ENCODE measurements around the gene RPS6KA4. TPM values are rescaled to one million over a fixed set of nuclear protein-coding genes. Genes with fewer than 3 reads are reported as not detected.

RPS6KA4 gene
- polyA plus RNA-seq, 1 donor (not counting 4 experiments of a cell fraction or from before 2014, with no cell fraction given): 52.4 TPM

DNA sequence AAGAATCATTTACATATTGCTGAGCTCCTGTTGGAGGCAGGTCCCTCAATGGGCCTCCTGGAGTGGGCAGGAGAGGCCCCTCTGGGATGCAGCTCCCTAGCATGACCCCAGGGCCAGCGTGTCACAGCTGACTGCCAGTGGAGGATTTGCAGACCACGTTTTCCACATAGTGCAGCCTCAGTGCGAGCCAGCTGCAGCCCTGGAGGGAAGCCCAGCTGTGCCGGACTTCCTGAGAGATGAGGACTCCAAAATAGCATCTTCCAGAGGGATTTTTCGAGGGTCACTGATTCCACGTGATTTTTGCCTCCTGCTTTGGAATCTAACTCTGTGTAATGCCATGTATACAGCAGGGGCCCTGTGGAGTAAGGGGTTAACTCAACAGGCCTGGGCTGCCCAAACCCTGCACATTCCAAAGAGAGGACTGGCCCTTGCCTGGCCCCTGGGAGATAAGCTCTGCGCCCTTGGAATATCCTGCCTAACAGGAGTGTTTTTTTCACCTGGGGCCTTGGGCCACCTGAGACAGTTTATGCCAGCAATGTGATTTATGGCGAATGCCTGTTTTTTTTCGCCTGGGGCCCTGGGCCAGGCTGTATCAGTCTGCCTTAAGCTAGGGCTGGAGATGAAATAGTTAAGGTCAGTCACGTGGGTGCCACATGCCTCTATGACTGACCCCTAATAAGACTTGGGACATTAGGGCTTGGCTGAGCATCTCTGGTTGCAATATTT lies 47.4 kb downstream of the RPS6KA4 start:
- dilution Hi-C loops (cut with MboI; ENCODE audit: extremely low pct_ligation_motif_present, low sequenced_read_pairs): no loop called here

GRCh38 chr11:64407221-64407620 lies 48.3 kb downstream of the RPS6KA4 start:
- Histone ChIP-seq H2AFZ (ENCODE audit: control insufficient read depth, low read length) (no peak overlapping the region), H3K4me2 (ENCODE audit: control insufficient read depth, extremely low read depth, insufficient read depth, low read depth, low read length) (no peak overlapping the region), H3K36me3 (ENCODE audit: control insufficient read depth in 2 of 2, extremely low read depth in 1 of 2, insufficient read depth in 2 of 2, low read length in 2 of 2) (no peaks in the 10 kb centered on the region), H3K9me3 (ENCODE audit: control insufficient read depth, low read depth, low read length) (no peaks in the 10 kb centered on the region), H3K27ac (ENCODE audit: control insufficient read depth, insufficient read depth, low read length) (no peak overlapping the region), H3K79me2 (ENCODE audit: control insufficient read depth, insufficient read depth, low read length) (no peaks in the 10 kb centered on the region), H3K4me3 (ENCODE audit: control insufficient read depth in 2 of 3, extremely low read depth in 1 of 3, insufficient read depth in 2 of 3, low read depth in 1 of 3, low read length in 3 of 3) (no peak overlapping the region), H3K9me1 (ENCODE audit: control insufficient read depth, extremely low read depth, insufficient read depth, low read length) (no peaks in the 10 kb centered on the region), H4K20me1 (ENCODE audit: control insufficient read depth, extremely low read depth, insufficient read depth, low read length) (no peaks in the 10 kb centered on the region), H3K4me1 (ENCODE audit: control insufficient read depth, extremely low read depth, insufficient read depth, low read length) (no peaks in the 10 kb centered on the region), H3K9ac (ENCODE audit: control insufficient read depth, extremely low read depth, insufficient read depth, low read length) (no peak overlapping the region), H3K27me3 (ENCODE audit: control insufficient read depth, extremely low read depth, insufficient read depth, low read length) (peaks cover 6% of the 10 kb centered on the region)
- TF ChIP-seq EZH2 (IDR thresholded peaks at IDR 0.05; ENCODE audit: low read length): no peak
- TF ChIP-seq, protein P1, sequence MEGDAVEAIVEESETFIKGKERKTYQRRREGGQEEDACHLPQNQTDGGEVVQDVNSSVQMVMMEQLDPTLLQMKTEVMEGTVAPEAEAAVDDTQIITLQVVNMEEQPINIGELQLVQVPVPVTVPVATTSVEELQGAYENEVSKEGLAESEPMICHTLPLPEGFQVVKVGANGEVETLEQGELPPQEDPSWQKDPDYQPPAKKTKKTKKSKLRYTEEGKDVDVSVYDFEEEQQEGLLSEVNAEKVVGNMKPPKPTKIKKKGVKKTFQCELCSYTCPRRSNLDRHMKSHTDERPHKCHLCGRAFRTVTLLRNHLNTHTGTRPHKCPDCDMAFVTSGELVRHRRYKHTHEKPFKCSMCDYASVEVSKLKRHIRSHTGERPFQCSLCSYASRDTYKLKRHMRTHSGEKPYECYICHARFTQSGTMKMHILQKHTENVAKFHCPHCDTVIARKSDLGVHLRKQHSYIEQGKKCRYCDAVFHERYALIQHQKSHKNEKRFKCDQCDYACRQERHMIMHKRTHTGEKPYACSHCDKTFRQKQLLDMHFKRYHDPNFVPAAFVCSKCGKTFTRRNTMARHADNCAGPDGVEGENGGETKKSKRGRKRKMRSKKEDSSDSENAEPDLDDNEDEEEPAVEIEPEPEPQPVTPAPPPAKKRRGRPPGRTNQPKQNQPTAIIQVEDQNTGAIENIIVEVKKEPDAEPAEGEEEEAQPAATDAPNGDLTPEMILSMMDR (optimal IDR thresholded peaks at IDR 0.05 in 1 of 3, IDR thresholded peaks at IDR 0.05 in 1 of 3, conservative IDR thresholded peaks at IDR 0.05 in 1 of 3; ENCODE audit: extremely low read depth in 1 of 3, insufficient read depth in 2 of 3, low read length in 3 of 3): no peak
- dilution Hi-C loops (cut with MboI; ENCODE audit: extremely low pct_ligation_motif_present, low sequenced_read_pairs): no loop called here
- FAIRE-seq (no peak), DNase-seq (ENCODE audit: low read depth, low spot score) (no peak)

More for the DNA sequence above, 47.4 kb downstream of the RPS6KA4 start:
- no peak overlapping the region for H3K27ac ChIP-seq (ENCODE audit: control insufficient read depth, insufficient read depth, low read length)
- no peak for FAIRE-seq
- H3K9ac ChIP-seq (ENCODE audit: control insufficient read depth, extremely low read depth, insufficient read depth, low read length): no peak overlapping the region
- H3K4me2 ChIP-seq (ENCODE audit: control insufficient read depth, extremely low read depth, insufficient read depth, low read depth, low read length): no peak overlapping the region
- H2AFZ ChIP-seq (ENCODE audit: control insufficient read depth, low read length): no peak overlapping the region
- no peaks in the 10 kb centered on the region for H3K79me2 ChIP-seq (ENCODE audit: control insufficient read depth, insufficient read depth, low read length)
- no peak for DNase-seq (ENCODE audit: low read depth, low spot score)
- H3K4me1 ChIP-seq (ENCODE audit: control insufficient read depth, extremely low read depth, insufficient read depth, low read length): no peaks in the 10 kb centered on the region
- H3K4me3 ChIP-seq (ENCODE audit: control insufficient read depth in 2 of 3, extremely low read depth in 1 of 3, insufficient read depth in 2 of 3, low read depth in 1 of 3, low read length in 3 of 3): no peak overlapping the region
- no peaks in the 10 kb centered on the region for H3K36me3 ChIP-seq (ENCODE audit: control insufficient read depth in 2 of 2, extremely low read depth in 1 of 2, insufficient read depth in 2 of 2, low read length in 2 of 2)
- H3K27me3 ChIP-seq (ENCODE audit: control insufficient read depth, extremely low read depth, insufficient read depth, low read length): peaks cover 6% of the 10 kb centered on the region
- H3K9me3 ChIP-seq (ENCODE audit: control insufficient read depth, low read depth, low read length): no peaks in the 10 kb centered on the region
- H3K9me1 ChIP-seq (ENCODE audit: control insufficient read depth, extremely low read depth, insufficient read depth, low read length): no peaks in the 10 kb centered on the region
- TF ChIP-seq, protein P1 (optimal IDR thresholded peaks at IDR 0.05 in 1 of 3, IDR thresholded peaks at IDR 0.05 in 1 of 3, conservative IDR thresholded peaks at IDR 0.05 in 1 of 3; ENCODE audit: extremely low read depth in 1 of 3, insufficient read depth in 2 of 3, low read length in 3 of 3): no peak
- no peak for TF ChIP-seq EZH2 (IDR thresholded peaks at IDR 0.05; ENCODE audit: low read length)
- no peaks in the 10 kb centered on the region for H4K20me1 ChIP-seq (ENCODE audit: control insufficient read depth, extremely low read depth, insufficient read depth, low read length)
